ENCODE data around the gene ADARB1. TPM values are rescaled to one million over a fixed set of nuclear protein-coding genes. Genes with fewer than 3 reads are reported as not detected.
A peak's percentile ranks its signal among the peaks of the same experiment; 100 is the strongest.

Gene ADARB1
- total and polyA plus RNA-seq, 8 donors: 3.2 to 33.9 (median 9.4) TPM

DNA sequence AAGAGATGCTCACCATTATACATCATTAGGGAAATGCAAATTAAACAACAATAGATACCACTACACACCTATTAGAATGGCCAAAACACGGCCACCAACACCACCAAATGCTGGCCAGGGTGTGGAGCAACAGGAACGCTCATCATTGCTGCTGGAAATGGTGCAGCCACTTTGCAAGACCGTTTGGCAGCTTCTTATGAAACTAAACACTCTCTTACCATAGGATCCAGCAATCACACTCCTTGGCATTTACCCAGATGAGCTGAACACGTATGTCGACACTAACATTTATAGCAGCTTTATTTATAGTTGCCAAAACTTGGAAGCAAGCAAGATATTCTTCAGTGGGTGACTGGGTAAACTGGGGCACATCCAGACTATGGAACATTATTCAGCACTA is 28.9 kb upstream of the ADARB1 start:
- peaks cover 5 to 17% (median 11%) of the 10 kb centered on the region in 4 donors for H3K4me1 ChIP-seq
- no peak for DNase-seq
- H3K4me3 ChIP-seq: no peak overlapping the region
- intact Hi-C loops (cut with DNase I; ENCODE audit: low total_unique reads): no loop called here
- TF ChIP-seq EP300 (IDR thresholded peaks at IDR 0.05) (no peak), CTCF (IDR thresholded peaks at IDR 0.05) (no peak), POLR2AphosphoS5 (IDR thresholded peaks at IDR 0.05) (no peak), POLR2A (IDR thresholded peaks at IDR 0.05) (no peak)
- H3K9me3 ChIP-seq: peaks cover 0 to 20% (median 14%) of the 10 kb centered on the region in 4 donors
- WGBS, 5 donors: 61 to 70% (median 66%) methylated on average over 5 of the region's 5 CpGs
- no peaks in the 10 kb centered on the region for H3K36me3 ChIP-seq
- no peak overlapping the region for H3K27ac ChIP-seq
- peaks cover 0 to 4% (median 0%) of the 10 kb centered on the region in 3 donors for H3K27me3 ChIP-seq

DNA sequence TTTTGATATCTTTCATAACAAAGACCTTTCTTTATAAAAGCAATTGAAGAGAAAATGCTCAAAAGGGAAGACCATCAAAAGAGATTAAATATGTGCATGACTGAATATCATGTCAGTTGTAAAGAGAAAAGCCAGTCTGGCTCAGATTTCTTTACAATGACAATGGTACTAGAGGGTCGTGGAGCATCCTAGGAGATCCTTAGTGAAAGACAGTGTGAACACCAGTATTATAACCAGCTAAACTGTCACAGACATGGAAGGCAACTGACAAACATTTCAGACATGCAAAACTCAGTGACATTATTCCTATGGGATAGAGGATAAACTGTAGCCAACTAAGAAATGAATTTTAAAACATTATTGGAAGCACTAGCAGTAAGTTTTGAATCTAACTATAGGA is 27.1 kb upstream of the ADARB1 start:
- no peak overlapping the region for H3K27ac ChIP-seq
- peaks cover 0 to 7% (median 4%) of the 10 kb centered on the region in 3 donors for H3K27me3 ChIP-seq
- H3K36me3 ChIP-seq: no peaks in the 10 kb centered on the region
- peaks cover 0 to 20% (median 14%) of the 10 kb centered on the region in 4 donors for H3K9me3 ChIP-seq
- no peak for DNase-seq
- intact Hi-C loops (cut with DNase I; ENCODE audit: low total_unique reads): no loop called here
- no peak overlapping the region for H3K4me3 ChIP-seq
- TF ChIP-seq POLR2AphosphoS5 (IDR thresholded peaks at IDR 0.05) (no peak), EP300 (IDR thresholded peaks at IDR 0.05) (no peak), POLR2A (IDR thresholded peaks at IDR 0.05) (no peak), CTCF (IDR thresholded peaks at IDR 0.05) (no peak)
- WGBS, 5 donors: 70 to 87% (median 71%) methylated on average over 1 of the region's 1 CpG
- peaks cover 0 to 16% (median 3%) of the 10 kb centered on the region in 4 donors for H3K4me1 ChIP-seq

- DNase-seq: no peak
- Histone ChIP-seq H3K27me3 (peaks cover 0 to 8% (median 3%) of the 10 kb centered on the region in 3 donors), H3K9me3 (peaks cover 0 to 20% (median 14%) of the 10 kb centered on the region in 4 donors), H3K36me3 (no peaks in the 10 kb centered on the region), H3K27ac (peak overlapping the region in 2 of 5 donors; percentile 73 to 93), H3K4me1 (peaks cover 0 to 20% (median 3%) of the 10 kb centered on the region in 4 donors), H3K4me3 (no peak overlapping the region)
- TF ChIP-seq EP300 (IDR thresholded peaks at IDR 0.05) (no peak), POLR2AphosphoS5 (IDR thresholded peaks at IDR 0.05) (no peak), POLR2A (IDR thresholded peaks at IDR 0.05) (no peak), CTCF (IDR thresholded peaks at IDR 0.05) (no peak)
- 82 to 88% (median 86%) methylated on average over 11 of the region's 11 CpGs for WGBS, 5 donors
- intact Hi-C loops (cut with DNase I; ENCODE audit: low total_unique reads): no loop called here
These were observed 26.2 kb upstream of the ADARB1 start for GRCh38 chr21:45048026-45048698.

- Histone ChIP-seq H3K4me1 (peaks cover 0 to 21% (median 5%) of the 10 kb centered on the region in 4 donors), H3K4me3 (no peak overlapping the region), H3K27me3 (peaks cover 0 to 13% (median 3%) of the 10 kb centered on the region in 3 donors), H3K9me3 (peaks cover 0 to 20% (median 14%) of the 10 kb centered on the region in 4 donors), H3K27ac (peak overlapping the region in 3 of 5 donors; percentile 73 to 93 (median 83)), H3K36me3 (no peaks in the 10 kb centered on the region)
- TF ChIP-seq CTCF (IDR thresholded peaks at IDR 0.05): no peak
- TF ChIP-seq POLR2A (IDR thresholded peaks at IDR 0.05): no peak
- TF ChIP-seq EP300 (IDR thresholded peaks at IDR 0.05): no peak
- TF ChIP-seq POLR2AphosphoS5 (IDR thresholded peaks at IDR 0.05): no peak
- intact Hi-C loops (cut with DNase I; ENCODE audit: low total_unique reads): no loop called here
- WGBS, 5 donors: 69 to 85% (median 82%) methylated on average over 7 of the region's 7 CpGs
- no peak for DNase-seq
These were observed 25.4 kb upstream of the ADARB1 start for GRCh38 chr21:45048968-45049367.

Data from stomach (tissue), 9 donors.